BJ (cell line): ENCODE measurements around the gene KIF3B. TPM values are rescaled to one million over a fixed set of nuclear protein-coding genes. Genes with fewer than 3 reads are reported as not detected.
"Not testable (repeated sequence)": the region's sequence is repeated elsewhere in the genome, so short reads cannot be mapped to it uniquely, and the experiment has no call there.

Experiments
- CTCF ChIA-PET: fragments of 350-600 bp; formaldehyde crosslinking; extraction: SDS; loops from one replicate; lab custom pipeline; 2021; ENCODE audit warnings: antibody characterized with exemption, inconsistent platforms; lab: Yijun Ruan, JAX
- POLR2A ChIA-PET: fragments of 300-600 bp; sonication (Branson Sonifier 250); formaldehyde crosslinking; extraction: SDS; loops from one replicate; lab custom pipeline; 2021; ENCODE audit warnings: antibody characterized with exemption; lab: Charles Lee
- DNase-seq: peaks from one replicate; pipeline ENCODE4 v3.0.0-alpha.2; 2011; ENCODE audit warnings: low read depth
- H3K27me3 ChIP-seq: 2 replicates; pipeline ENCODE4 v1.6.0; 2011; ENCODE audit warnings: low read length; ENCODE audit not compliant: control insufficient read depth, insufficient read depth
- H3K36me3 ChIP-seq: 2 replicates; pipeline ENCODE4 v1.5.1; 2011; ENCODE audit warnings: low read length; ENCODE audit not compliant: control insufficient read depth, insufficient read depth
- H3K4me3 ChIP-seq: 2 replicates; pipeline ENCODE4 v1.5.1; 2011; ENCODE audit warnings: low read depth, mild to moderate bottlenecking, control low read depth, low read length
- polyA plus RNA-seq: library from polyadenylated mRNA; depleted of rRNA; stranded (reverse); fragments of >200 nt; gene quantifications from 2 replicates; pipeline ENCODE4 v1.2.3, GENCODE V29; 2011
- TF ChIP-seq, protein P1 (sequence below): IDR thresholded peaks from 2 replicates; pipeline ENCODE4 v1.5.1; 2011; ENCODE audit warnings: low read depth, mild to moderate bottlenecking, control low read depth, inconsistent platforms, low read length, moderate library complexity; ENCODE audit not compliant: insufficient read depth

The KIF3B gene
- polyA plus RNA-seq, 1 experiment = 20.9 TPM

- Histone ChIP-seq H3K27me3 (no peaks in the 10 kb centered on the region), H3K4me3 (no peak overlapping the region), H3K36me3 (no peaks in the 10 kb centered on the region; the same call in 1 of the 2 replicates)
- ChIA-PET POLR2A (no interaction called here), CTCF (interaction anchor here (0.7 kb wide), 1 partner anchor 774 kb away, joined by 3 read pairs; no protein-coding TSS in a partner anchor)
- no peak for DNase-seq
- TF ChIP-seq, protein P1, sequence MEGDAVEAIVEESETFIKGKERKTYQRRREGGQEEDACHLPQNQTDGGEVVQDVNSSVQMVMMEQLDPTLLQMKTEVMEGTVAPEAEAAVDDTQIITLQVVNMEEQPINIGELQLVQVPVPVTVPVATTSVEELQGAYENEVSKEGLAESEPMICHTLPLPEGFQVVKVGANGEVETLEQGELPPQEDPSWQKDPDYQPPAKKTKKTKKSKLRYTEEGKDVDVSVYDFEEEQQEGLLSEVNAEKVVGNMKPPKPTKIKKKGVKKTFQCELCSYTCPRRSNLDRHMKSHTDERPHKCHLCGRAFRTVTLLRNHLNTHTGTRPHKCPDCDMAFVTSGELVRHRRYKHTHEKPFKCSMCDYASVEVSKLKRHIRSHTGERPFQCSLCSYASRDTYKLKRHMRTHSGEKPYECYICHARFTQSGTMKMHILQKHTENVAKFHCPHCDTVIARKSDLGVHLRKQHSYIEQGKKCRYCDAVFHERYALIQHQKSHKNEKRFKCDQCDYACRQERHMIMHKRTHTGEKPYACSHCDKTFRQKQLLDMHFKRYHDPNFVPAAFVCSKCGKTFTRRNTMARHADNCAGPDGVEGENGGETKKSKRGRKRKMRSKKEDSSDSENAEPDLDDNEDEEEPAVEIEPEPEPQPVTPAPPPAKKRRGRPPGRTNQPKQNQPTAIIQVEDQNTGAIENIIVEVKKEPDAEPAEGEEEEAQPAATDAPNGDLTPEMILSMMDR = no peak
Measured at GRCh38 chr20:32282461-32282860, 5.0 kb downstream of the KIF3B start.

GRCh38 chr20:32285082-32285620, 7.7 kb downstream of the KIF3B start:
- Histone ChIP-seq H3K4me3 (no peak overlapping the region), H3K27me3 (no peaks in the 10 kb centered on the region), H3K36me3 (no peaks in the 10 kb centered on the region; the same call in 1 of the 2 replicates)
- TF ChIP-seq, protein P1 = no peak
- CTCF ChIA-PET = interaction anchor here (0.6 kb wide), 1 partner anchor 11 kb away, joined by 3 read pairs; no protein-coding TSS in a partner anchor
- POLR2A ChIA-PET = interaction anchor here (0.6 kb wide), 1 partner anchor 1610 kb away, joined by 4 read pairs; no protein-coding TSS in a partner anchor
- no peak for DNase-seq

- no peaks in the 10 kb centered on the region for H3K27me3 ChIP-seq
- TF ChIP-seq, protein P1 = no peak
- DNase-seq = peak; percentile 26
- H3K36me3 ChIP-seq = no peaks in the 10 kb centered on the region
- no peak overlapping the region for H3K4me3 ChIP-seq
- POLR2A ChIA-PET = interaction anchor here (0.6 kb wide), 1 partner anchor 1609 kb away, joined by 4 read pairs; no protein-coding TSS in a partner anchor
- CTCF ChIA-PET = interaction anchor here (0.6 to 0.8 kb wide), 2 partner anchors 10 to 237 kb away, joined by 3 read pairs; no protein-coding TSS in a partner anchor
Measured at GRCh38 chr20:32285621-32286371, 8.3 kb downstream of the KIF3B start.

DNA sequence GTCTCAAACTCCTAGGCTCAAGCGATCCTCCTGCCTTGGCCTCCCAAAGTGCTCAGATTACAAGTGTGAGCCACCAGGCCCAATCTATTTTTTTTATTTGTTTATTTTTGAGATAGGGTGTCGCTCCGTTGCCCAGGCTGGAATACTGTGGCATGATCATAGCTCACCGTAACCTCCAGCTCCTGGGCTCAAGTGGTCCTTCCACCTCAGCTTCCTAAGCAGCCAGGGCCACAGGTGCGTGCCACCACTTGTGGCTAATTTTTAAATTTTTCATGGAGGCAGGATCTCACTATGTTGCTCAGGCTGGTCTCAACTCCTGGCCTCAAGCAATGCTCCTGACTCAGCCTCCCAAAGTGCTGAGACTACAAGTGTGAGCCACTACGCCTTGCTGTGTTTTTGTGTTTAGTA, 9.8 kb downstream of the KIF3B start:
- TF ChIP-seq, protein P1 = no peak
- no peaks in the 10 kb centered on the region for H3K36me3 ChIP-seq
- no peaks in the 10 kb centered on the region for H3K27me3 ChIP-seq
- CTCF ChIA-PET = no interaction called here
- no peak overlapping the region for H3K4me3 ChIP-seq
- POLR2A ChIA-PET = no interaction called here
- DNase-seq = no peak

DNA sequence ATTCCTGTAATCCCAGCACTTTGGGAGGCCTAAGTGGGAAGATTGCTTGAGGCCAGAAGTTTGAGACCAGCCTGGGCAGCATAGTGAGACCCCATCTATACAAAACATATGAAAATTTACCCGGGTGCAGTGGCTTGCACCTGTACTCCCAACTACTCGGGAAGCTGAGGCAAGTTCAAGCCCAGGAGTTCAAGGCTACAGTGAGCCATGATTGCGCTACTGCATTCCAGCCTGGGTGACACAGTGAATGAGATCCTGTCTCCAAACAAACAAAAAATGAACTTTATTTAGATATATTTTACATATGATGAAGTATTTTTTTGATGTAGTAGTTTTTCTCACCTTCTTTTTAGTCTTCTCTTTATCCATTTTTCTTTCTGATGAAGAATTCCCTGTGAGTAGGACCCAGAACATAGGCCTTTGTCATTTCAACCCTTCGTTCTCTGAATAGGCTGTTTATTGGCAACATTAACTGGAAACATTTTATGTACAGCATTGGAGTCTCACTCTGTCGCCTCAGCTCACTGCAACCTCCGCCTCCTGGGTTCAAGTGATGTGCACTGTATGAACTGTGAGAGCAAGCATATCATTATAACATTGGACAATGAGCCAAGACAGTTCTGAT, 10.9 kb downstream of the KIF3B start:
- ChIA-PET CTCF (no interaction called here), POLR2A (no interaction called here)
- Histone ChIP-seq H3K27me3 (no peaks in the 10 kb centered on the region), H3K4me3 (no peak overlapping the region), H3K36me3 (no peaks in the 10 kb centered on the region)
- DNase-seq = no peak
- TF ChIP-seq, protein P1 = no peak

GRCh38 chr20:32289299-32289660, 11.8 kb downstream of the KIF3B start:
- POLR2A ChIA-PET = not testable (repeated sequence)

More at GRCh38 chr20:32289299-32289660, 11.8 kb downstream of the KIF3B start:
- H3K4me3 ChIP-seq, DNase-seq, CTCF ChIA-PET, H3K36me3 ChIP-seq, H3K27me3 ChIP-seq: not testable (repeated sequence)
